ENCODE results near the gene SH3GL1.
"Not testable (repeated sequence)": the region's sequence is repeated elsewhere in the genome, so short reads cannot be mapped to it uniquely, and the experiment has no call there.

The SH3GL1 gene

DNA sequence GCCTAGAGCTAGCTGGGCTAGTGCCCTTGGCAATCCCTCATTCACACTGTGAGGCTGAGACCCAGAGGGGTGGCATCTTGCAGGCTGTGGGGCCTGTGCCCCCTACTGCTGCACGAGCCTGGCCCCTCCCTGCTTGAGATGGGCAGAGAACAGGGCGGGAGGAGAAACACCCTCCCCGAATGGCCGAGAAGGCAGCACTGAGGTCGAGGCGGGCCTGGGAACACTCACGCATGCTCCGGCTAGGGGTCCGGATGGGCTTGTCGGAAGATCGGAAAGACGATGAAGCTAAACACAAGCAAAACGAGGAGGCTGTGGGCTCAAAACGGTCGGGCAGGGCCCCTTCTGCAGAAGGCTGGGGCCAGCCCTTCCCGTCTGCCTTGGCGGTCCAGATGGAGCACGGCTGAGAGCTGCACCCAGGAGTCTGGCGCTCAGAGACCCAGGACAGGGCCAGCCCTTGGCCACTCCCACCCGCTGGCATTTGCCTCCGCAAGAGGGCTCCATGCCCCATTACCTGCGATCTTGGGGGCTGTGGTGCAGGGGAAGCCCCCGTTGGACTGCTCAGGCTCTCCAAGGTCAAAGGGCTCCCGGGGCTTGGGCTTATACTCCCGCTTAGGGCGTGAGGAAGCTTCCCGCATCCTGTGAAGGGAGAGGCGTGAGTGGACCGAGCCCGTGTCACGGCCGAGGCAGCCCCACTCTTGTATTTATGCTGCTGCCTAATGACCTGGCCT lies 38.1 kb downstream of the SH3GL1 start:
- DNase-seq: no peak

DNA sequence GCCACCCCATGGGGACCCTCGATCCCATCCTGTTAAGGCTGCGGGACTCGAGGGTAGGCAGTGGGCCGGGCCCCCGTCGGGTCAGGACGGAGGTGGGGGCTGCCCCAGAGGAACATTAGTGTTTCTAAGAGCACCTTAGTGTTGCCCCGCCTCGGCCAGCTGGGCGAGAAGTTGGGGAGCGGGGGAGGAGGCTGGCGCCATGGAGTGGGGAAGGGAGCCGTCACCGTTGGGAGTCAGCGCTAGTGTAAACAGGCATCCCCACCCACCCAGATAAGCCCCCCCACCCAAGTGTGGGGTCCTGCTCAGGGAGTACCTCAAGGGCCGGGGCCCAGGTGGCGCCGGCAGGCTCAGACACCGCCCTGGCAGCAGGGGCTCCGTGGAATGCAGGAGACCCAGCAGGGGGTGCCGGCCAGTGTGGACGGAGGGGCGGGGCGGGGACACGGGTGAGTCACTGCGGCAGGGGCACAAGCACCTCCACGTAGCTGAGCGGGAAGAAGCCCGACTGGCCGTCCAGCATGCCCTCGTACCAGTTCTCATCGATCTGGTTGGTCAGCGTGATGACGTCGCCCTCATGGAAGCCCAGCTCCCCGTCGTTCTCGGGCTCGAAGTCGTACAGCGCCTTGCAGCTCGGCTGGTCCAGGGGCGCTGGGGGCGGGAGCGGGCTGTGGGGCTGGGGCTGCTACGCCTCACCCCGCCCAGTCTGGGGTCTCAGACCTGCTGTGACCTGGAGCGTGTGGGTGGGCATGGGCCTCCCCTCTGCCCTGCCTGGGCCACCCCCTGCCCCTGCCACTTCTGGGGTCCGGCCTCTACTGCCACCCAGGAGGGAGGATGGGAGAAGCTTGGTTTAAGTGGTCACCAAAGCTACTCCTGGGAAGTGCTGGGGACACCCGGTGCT lies 38.9 kb downstream of the SH3GL1 start:
- DNase-seq: no peak

DNA sequence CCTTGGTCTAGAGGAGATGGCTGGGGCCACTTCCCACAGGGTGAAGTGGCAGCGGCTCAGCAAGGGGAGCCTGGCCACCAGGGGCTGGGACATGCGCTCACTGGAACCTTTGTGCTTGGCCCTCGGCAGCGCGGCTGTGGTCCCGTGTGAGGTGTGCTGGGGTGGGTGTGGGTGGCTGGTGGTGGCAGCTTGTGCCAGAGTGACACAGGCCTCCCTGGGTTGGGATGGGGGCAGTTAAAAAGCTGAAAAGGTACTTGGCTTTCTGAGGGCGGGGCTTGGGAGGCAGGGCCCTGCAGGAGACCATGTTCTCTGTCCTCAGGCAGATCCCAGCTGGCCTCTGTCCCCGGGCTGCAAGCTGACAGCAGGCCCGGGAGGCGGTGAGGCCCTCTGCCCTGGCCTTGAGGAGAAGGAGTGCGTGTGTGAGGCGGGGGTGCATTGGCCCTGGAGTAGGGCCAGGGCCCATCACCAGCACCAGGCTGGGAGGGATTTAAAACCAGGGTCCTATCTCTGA lies 39.7 kb downstream of the SH3GL1 start:
- no peak for DNase-seq

DNA sequence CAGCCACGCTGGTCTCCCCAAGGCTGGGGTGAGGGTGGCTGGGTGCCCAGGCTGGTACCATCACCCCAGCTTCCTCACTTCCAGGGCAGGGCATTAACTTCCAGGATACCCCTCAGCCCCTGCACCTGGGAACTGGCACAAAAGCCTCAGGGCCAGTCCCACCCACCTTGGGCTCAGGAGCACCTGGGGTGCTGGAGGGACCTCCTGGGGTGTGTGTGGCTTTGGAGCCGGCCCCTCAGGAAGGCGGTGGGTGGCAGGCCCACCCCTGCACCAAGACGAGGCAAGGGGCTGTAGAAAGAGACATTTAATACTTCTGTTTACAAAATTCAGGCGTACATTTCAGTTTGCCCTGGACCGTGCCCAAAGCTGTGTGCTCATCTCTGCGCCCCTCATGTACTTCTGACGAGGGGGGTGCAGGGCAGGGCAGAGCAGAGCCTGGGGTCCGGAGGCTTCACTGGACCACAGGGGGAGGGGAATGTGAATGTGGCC lies 40.2 kb downstream of the SH3GL1 start:
- DNase-seq: no peak

DNA sequence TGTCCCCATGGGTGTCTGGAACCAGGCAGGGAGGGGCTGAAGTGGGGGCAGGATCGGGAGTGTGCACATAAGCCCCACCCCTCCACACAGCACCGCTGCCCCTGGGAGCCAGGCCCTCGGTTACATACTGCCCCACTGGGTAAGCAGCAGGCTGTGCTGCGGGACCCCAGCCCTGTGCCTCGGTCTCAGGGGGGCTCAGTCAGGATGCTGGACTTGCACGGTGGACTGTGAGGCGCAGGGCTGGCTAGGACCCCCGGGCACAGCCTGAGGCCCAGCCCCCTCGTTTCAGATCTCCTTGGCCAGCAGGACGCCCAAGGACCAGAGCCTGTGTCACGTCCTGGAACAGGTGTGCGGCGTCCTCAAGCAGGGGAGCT lies 40.7 kb downstream of the SH3GL1 start:
- no peak for DNase-seq

DNA sequence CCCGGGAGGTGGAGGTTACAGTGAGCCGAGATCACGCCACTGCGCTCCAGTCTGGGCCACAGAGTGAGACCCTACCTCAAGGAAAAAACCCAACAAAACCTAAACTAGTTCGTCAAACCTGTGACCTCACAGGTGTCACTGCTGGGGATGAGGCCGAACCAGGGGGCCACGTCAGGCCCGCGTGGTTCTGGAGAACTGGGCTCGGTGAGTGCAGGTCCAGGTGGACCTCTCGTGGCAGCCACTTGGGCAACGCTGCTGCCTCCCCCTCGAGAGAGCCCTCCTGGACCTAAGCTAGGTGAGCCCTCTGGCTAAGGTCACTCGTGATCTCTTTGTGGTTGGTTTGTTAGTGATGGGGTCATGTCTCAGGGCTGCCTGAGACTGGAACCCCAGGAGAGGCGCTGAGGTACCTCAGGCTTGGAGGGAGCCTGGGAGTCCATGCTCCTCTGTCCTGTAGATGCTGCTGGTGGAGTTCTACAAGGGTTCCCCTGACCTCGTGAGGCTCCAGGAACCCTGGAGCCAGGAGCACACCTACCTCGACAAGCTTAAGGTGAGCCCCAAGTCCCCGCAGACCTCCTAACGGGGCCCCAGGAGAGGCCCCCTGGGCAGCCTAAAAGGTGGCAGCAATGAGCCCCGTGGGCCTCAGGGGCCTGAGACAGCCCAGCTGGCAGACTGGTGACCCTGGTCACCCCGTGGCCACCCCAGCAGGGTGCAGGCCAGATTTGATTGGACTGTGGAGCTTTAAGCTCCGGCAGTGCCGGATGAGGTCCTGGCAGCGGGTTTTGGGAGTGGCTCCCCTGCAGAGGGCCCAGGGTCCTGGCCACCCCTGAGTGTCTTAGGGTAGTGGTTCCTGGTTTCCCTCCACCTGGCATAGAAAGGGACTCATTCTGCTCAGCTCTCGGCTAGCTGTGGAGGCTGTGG lies 41.4 kb downstream of the SH3GL1 start:
- no peak for DNase-seq

DNA sequence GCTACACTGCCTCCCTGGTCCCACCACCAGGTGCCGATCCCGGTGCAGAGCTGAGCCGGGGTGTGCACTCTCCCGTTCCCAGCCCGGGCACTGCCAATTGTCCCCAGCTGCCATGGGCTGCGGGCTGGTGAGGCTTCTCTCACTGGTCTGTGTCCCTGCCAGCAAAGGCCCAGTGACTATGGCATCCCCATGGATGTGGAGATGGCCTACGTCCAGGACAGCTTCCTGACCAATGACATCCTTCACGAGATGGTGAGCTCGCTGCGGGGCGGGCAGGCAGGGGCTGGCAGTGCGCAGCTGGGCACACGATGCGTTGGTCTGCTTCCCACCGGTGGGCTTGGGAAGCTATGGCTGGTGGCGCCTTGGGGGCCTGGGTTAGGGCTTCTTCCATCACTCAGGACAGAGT lies 42.4 kb downstream of the SH3GL1 start:
- DNase-seq: no peak

DNA sequence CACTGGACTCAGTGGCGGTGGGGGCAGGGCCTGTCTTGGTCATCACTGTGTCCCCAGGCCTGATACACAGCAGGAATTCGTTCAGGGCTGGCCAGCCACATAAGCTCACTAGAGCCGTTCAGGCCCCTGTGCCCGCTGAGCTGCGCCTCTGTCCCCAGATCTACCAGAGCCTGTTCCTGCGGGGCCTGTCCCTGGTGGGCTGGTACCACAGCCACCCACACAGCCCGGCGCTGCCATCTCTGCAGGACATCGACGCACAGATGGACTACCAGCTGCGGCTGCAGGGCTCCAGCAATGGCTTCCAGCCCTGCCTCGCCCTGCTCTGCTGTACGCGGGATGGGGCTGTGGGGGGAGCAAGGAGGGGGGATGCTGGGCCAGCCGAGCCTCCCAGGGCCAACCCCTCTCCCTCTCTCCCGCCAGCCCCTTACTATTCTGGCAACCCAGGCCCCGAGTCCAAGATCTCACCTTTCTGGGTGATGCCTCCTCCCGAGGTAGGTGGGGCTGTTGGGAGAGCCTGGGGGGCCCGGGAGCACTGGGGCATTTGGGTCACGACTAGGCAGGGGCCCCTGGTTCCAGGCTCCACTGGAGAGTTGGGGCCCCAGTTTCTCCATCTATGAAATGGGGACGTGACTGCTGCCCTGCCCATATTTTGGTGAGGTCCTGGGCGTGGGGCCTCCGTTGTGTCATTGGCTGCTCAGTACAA lies 43.1 kb downstream of the SH3GL1 start:
- DNase-seq: no peak

DNA sequence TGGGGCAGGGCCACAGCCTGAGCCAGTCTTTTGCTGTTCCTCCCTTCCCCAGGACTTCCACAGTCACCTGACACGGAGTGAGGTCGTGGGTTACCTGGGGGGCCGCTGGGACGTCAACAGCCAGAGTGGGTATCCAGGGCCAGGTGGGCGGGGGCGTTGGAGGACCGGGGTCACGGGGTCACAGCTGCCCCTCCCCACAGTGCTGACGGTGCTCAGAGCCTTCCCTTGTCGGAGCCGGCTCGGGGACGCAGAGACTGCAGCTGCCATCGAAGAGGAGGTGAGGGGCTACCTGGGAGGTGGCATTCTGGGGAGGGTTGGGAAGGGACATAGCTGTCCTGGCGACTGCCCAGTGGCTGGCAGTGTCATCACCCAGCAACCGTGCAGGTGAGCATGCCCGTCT lies 45.5 kb downstream of the SH3GL1 start:
- no peak for DNase-seq

DNA sequence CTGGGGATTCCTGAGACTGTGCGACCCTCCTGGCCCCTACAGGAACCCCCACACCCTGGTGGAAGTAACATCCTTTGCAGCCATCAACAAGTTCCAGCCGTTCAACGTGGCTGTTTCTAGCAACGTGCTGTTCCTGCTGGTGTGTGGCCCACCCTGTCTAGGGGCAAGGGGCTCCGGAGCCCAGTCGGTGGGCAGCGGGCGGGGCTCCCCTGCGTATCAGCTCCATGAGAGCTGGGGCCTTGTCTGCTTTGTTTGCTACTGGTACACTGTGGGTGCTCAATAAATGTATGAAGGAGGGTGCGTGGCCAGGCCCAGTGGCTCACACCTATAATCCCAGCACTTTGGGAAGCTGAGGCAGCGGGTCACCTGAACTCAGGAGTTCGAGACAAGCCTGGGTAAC lies 46.1 kb downstream of the SH3GL1 start:
- DNase-seq: no peak

DNA sequence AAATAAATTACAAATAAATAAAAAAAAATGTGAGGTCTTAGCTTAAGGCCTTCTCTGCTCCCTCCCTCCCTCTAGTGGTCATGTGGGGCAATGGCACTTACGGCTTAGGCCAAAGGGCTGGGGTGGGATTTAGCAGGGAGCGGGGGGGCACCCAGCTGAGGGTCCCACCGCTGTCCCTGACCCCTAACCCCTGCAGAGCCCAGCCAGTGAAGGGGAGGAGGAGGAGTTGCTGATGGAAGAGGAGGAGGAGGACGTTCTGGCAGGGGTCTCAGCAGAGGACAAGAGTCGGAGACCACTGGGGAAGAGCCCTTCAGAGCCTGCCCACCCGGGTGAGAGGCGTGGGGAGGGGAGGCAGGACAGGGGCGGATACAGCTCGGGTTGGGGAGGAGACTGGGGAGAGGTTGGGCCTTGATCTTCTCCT lies 47.6 kb downstream of the SH3GL1 start:
- DNase-seq: peak; percentile 73

DNA sequence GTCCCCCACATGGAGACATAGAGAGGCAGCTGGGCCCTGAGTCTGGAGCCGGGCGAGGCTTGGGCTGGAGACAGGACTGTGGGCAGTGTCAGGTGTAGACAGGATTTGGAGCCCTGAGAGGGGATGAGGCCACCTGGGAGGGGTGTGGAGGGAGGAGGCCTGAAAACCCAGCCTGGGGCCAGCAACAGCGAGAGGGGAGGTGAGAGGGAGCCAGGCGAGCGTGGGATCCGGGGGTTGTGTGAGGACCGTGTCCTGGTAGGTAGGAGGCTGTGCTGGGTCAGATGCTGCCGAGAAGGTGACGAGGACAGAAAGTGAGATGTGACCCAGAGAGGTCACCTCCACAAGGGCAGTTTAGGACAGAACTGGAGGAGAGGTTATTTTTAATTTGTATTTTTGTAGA lies 49.6 kb downstream of the SH3GL1 start:
- DNase-seq: no peak

DNA sequence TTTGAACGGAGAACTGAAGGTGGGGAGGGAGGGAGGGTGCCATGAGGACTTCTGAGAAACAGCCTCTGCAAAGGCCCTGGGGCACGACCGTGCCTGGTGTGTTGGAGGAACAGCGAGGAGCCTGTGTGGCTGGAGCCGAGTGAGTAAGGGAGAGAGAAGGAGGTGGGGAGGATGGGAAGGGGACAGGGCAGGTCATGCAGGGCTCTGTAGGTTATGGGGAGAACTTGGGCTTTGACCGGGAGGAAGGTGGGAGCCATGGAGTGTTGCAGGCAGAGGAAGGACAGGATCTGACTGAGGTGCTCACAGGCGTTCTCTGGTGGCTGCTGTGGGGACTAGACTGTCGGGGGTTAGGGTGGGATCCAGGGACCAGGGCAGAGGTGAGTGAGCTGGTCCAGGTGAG lies 50.2 kb downstream of the SH3GL1 start:
- no peak for DNase-seq

DNA sequence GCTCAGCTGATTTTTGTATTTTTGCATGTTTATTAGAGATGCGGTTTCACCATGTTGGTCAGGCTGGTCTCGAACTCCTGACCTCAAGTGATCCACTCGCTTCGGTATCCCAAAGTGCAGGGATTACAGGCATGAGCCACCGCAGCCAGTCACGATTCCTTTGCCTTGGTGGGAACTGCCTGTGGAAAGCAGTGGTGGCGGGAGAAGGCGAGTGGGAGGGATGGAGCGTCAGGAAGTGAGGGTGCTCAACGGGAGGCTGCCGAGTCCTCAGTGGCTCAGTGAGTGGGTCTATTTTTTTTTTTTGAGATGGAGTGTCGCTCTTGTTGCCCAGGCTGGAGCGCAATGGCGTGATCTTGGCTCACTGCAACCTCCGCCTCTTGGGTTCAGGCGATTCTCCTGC lies 51.1 kb downstream of the SH3GL1 start:
- DNase-seq: not testable (repeated sequence)

DNA sequence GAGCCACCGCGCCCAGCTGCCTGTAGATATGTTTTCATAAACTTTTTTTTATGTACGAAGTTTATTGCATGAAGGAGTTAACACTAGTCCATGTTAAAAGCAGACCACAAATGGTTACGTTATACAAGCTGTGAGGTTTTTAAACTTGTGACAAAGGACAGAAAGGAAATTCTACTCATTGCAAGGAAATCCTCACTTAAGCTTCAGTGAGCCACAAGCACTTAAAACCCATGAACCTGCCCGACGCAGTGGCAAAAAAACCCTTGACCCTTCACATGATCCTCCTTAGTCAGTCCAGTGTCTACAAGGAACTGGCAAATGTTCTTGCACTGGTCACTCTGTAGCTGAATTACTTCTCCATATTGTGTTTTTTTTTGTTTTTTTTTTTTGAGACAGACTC lies 52.8 kb downstream of the SH3GL1 start:
- DNase-seq: no peak

DNA sequence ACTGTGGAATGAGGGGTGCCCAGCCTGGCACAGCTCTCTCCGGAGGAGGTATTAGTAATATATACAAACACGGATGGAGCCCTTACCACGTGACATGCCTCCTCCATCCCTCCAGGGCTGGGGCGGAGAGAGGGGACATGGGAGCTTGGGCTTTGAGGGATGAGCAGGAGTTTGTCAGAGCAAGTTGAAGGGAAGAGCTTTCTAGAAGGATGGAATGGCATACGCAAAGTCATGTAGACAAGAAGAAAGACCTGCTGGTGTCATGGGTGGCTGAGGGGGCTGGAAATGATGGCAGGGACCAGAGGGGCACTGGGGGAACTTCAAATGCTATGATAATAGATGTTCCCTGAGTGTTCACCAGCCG lies 54.3 kb downstream of the SH3GL1 start:
- no peak for DNase-seq

DNA sequence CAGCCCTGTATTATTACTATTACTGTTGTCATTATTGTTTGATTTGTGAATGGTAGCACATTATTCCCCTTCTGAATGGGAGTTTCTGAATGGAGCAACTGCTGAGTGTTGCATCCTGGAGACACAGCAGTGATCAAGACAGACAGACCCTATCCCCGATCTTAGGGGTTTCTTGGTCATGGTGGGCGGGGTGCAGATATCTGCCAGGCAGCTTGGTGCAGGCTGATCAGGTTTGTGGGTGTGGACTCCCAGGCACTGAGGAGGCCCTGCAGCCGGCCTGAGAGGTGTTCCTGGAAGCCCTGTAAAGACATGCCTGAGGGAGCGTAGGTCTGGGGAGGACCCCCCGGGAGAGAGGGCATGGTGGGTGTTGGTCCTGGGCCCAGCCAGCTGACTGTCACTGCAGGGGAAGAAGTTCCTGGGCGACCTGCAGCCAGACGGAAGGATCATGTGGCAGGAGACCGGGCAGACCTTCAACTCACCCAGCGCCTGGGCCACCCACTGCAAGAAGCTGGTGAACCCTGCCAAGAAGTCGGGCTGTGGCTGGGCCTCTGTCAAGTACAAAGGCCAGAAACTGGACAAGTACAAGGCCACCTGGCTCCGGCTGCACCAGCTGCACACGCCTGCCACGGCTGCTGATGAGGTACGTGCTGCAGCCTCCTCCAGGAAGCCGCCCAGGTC lies 54.9 kb downstream of the SH3GL1 start:
- DNase-seq: no peak

DNA sequence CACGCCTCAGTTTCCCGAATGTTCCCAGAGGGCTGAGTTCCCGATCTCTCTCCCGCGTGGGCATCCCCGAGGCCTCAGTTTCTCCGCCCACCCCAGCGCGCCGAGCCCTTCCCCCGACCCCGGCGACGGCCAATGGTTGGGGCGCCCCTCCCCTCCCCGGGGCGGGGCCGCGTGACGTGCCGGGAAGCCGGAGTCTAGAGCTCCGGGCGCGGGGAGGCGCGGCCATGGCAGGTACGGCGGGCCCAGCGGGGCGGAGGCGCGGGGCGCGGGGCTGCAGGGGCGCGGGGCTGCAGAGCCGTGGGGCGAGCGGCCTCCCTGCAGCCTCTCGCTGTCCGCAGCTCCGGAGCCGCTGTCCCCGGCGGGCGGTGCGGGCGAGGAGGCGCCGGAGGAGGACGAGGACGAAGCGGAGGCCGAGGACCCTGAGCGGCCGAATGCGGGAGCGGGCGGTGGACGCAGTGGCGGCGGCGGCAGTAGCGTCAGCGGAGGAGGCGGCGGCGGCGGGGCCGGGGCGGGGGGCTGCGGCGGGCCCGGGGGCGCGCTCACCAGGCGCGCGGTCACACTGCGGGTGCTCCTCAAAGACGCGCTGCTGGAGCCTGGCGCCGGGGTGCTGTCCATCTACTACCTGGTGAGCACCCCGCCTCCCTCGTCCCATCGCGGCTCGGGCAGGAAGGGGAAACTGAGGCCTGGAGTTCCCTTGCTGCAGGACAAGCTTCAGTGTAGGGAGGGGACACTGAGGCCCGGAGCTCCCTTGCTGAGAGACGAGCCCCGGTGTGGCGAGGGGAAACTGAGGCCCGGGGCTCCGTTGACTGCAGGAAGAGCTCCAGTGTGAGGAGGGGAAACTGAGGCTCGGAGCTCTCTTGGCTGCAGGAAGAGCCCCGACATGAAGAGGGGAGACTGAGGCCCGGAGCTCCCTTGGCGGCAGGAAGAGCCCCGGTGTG lies 56.7 kb downstream of the SH3GL1 start, which contains the start of gene MPND:
Gene MPND, plus strand, starts transcription at position 193 of the 938 bp plus-strand sequence. Its CDS starts 32 bp downstream, at position 225.
- peak; percentile 90 for DNase-seq

DNA sequence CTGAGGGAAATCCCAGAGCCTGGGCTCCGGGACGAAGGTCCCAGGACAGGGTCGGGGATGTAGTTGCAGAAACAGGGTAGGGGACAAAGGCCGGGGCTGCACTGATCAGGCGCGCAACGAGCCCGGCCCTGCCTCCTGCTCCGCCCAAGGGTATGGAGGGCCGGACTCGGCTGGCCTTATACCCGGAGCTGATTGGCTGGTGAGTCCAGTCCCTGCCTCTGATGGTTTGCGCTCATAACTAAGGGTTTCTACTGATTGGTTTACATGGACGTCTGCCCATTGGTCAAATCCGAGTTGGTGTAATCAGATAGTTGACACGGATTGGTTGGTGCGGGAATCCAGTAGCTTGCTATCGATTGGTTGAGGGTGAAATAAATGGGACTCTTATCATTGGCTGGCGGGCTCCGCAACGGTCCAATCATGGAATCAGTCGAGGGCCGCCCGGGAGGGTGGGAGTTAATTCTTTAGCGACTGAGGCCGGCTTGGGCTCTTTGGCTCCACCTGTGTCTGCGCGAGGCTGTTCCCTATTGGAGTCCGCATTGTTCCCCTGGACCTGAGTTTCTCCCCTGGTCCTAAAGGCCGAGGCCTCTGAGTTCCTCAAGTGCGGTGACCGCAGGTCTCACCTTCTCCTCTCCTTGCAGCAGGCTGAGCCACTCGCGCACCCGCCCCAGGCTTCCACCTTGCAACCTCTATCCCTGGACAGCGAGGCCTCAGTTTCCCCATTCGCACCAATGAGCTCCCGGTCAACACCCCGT lies 57.6 kb downstream of the SH3GL1 start:
- DNase-seq: peak; percentile 99

DNA sequence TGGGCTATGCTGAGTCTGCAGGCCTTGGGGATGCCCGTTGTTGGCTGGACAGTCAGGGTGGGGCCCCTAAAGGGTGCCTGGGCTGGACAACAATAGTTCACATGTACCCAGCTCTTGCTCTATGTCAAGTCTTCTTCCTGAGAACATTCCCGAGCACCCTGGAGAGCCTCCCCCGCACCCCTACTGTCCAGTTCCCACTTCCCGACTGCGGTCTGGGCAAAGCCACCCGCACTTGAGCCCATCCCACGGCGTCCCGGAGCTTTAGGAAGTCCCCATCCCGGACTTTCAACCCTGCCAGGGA lies 58.1 kb downstream of the SH3GL1 start:
- DNase-seq: no peak
